Measurements from ENCODE around the gene ZNF668.
"Not testable (repeated sequence)": the region's sequence is repeated elsewhere in the genome, so short reads cannot be mapped to it uniquely, and the experiment has no call there.

Gene ZNF668

GRCh38 chr16:31016018-31016417 lies 58.0 kb downstream of the ZNF668 start:
- H3K27me3 ChIP-seq = peaks cover 13% of the 10 kb centered on the region
- no peak for TF ChIP-seq CTCF (IDR thresholded peaks at IDR 0.05)
- no peaks in the 10 kb centered on the region for H3K4me1 ChIP-seq (ENCODE audit: control insufficient read depth in 1 of 2, insufficient read depth in 1 of 2, low read depth in 1 of 2, low read length in 1 of 2)
- H3K4me3 ChIP-seq (ENCODE audit: low read depth in 1 of 2, low read length in 1 of 2) = no peak overlapping the region
- H3K9me3 ChIP-seq = no peaks in the 10 kb centered on the region
- no peak overlapping the region for H3K27ac ChIP-seq
- no peaks in the 10 kb centered on the region for H3K36me3 ChIP-seq

GRCh38 chr16:31013292-31013691 lies 60.7 kb downstream of the ZNF668 start:
- not testable (repeated sequence) for H3K36me3 ChIP-seq; H3K4me1 ChIP-seq (ENCODE audit: control insufficient read depth in 1 of 2, insufficient read depth in 1 of 2, low read depth in 1 of 2, low read length in 1 of 2); H3K9me3 ChIP-seq; H3K4me3 ChIP-seq (ENCODE audit: low read depth in 1 of 2, low read length in 1 of 2)
- H3K27me3 ChIP-seq = peaks cover 41% of the 10 kb centered on the region
- H3K27ac ChIP-seq = peak overlapping the region; percentile 63

- not testable (repeated sequence) for H3K9me3 ChIP-seq; H3K27ac ChIP-seq; H3K36me3 ChIP-seq; H3K4me3 ChIP-seq (ENCODE audit: low read depth in 1 of 2, low read length in 1 of 2); H3K4me1 ChIP-seq (ENCODE audit: control insufficient read depth in 1 of 2, insufficient read depth in 1 of 2, low read depth in 1 of 2, low read length in 1 of 2)
- peaks cover 55% of the 10 kb centered on the region for H3K27me3 ChIP-seq
Observed at GRCh38 chr16:31011815-31012214, 62.2 kb downstream of the ZNF668 start.
